Measurements from ENCODE around the gene PEAR1. TPM values are rescaled to one million over a fixed set of nuclear protein-coding genes. Genes with fewer than 3 reads are reported as not detected.

PEAR1 gene
- total RNA-seq, 4 donors from 2014 or later, result 11.2 to 21.9 (median 14.4) TPM

GRCh38 chr1:156895455-156895812 lies 1.9 kb downstream of the PEAR1 start:
- peak overlapping the region in 1 of 3 donors; percentile 6 for H3K4me3 ChIP-seq (replicated peaks in 1 of 3)
- DNase-seq, result no peak
- peaks cover 5 to 55% of the 10 kb centered on the region in 2 donors for H3K4me1 ChIP-seq
- peak overlapping the region; percentile 85 to 94 (median 86) for H3K27ac ChIP-seq
- TF ChIP-seq CTCF (IDR thresholded peaks at IDR 0.05) (no peak), POLR2A (IDR thresholded peaks at IDR 0.05) (no peak)
- intact Hi-C loops (cut with DNase I), result no loop called here
- WGBS, 2 donors, result 67 to 71% methylated on average over 4 of the region's 4 CpGs
- no peaks in the 10 kb centered on the region for H3K36me3 ChIP-seq
- H3K9me3 ChIP-seq, result no peaks in the 10 kb centered on the region
- peaks cover 3% of the 10 kb centered on the region for H3K27me3 ChIP-seq

DNA sequence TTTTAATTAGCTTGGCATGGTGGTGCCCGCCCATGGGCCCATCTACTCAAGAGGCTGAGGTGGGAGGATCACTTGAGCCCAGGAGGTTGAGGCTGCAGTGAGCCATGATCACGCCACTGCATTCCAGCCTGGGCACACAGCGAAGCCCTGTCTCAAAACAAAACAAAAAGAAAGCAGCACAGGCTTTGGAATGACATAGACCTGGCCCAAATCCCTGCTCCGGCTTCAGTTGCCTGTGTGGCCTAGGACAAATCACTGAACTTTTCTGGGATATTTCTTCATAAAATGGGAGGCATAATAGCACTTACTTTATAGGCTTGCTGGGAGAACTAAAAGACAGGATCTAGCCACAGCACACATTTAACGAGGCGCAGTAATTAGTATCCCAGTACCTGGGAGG lies 2.4 kb downstream of the PEAR1 start:
- no peak for TF ChIP-seq CTCF (IDR thresholded peaks at IDR 0.05)
- no peak for TF ChIP-seq POLR2A (IDR thresholded peaks at IDR 0.05)
- H3K36me3 ChIP-seq, result no peaks in the 10 kb centered on the region
- peak overlapping the region in 1 of 3 donors; percentile 1 for H3K4me3 ChIP-seq (replicated peaks in 1 of 3)
- no peak for DNase-seq
- H3K27ac ChIP-seq, result peak overlapping the region; percentile 85 to 94 (median 86)
- intact Hi-C loops (cut with DNase I), result no loop called here
- H3K9me3 ChIP-seq, result no peaks in the 10 kb centered on the region
- peaks cover 5 to 60% of the 10 kb centered on the region in 2 donors for H3K4me1 ChIP-seq
- 74 to 90% methylated on average over 6 of the region's 6 CpGs for WGBS, 2 donors
- H3K27me3 ChIP-seq, result peaks cover 3% of the 10 kb centered on the region

GRCh38 chr1:156896490-156897033 lies 3.0 kb downstream of the PEAR1 start:
- intact Hi-C loops (cut with DNase I), result no loop called here
- TF ChIP-seq CTCF (IDR thresholded peaks at IDR 0.05), result no peak
- TF ChIP-seq POLR2A (IDR thresholded peaks at IDR 0.05), result no peak
- Histone ChIP-seq H3K4me1 (peaks cover 5 to 66% of the 10 kb centered on the region in 2 donors), H3K36me3 (no peaks in the 10 kb centered on the region), H3K4me3 (replicated peaks in 1 of 3) (peak overlapping the region in 1 of 3 donors; percentile 1), H3K9me3 (no peaks in the 10 kb centered on the region), H3K27ac (peak overlapping the region in 2 of 3 donors; percentile 70 to 94), H3K27me3 (peaks cover 3% of the 10 kb centered on the region)
- WGBS, 2 donors, result 84 to 86% methylated on average over 9 to 14 of the region's 16 CpGs
- no peak for DNase-seq

GRCh38 chr1:156897078-156897825 lies 3.7 kb downstream of the PEAR1 start:
- no peaks in the 10 kb centered on the region for H3K9me3 ChIP-seq
- H3K27ac ChIP-seq, result peak overlapping the region in 2 of 3 donors; percentile 70 to 94
- 70 to 73% methylated on average over 11 to 13 of the region's 14 CpGs for WGBS, 2 donors
- peaks cover 3% of the 10 kb centered on the region for H3K27me3 ChIP-seq
- H3K4me3 ChIP-seq (replicated peaks in 1 of 3), result no peak overlapping the region
- intact Hi-C loops (cut with DNase I), result no loop called here
- no peaks in the 10 kb centered on the region for H3K36me3 ChIP-seq
- TF ChIP-seq CTCF (IDR thresholded peaks at IDR 0.05) (no peak), POLR2A (IDR thresholded peaks at IDR 0.05) (no peak)
- DNase-seq, result no peak
- H3K4me1 ChIP-seq, result peaks cover 5 to 70% of the 10 kb centered on the region in 2 donors

DNA sequence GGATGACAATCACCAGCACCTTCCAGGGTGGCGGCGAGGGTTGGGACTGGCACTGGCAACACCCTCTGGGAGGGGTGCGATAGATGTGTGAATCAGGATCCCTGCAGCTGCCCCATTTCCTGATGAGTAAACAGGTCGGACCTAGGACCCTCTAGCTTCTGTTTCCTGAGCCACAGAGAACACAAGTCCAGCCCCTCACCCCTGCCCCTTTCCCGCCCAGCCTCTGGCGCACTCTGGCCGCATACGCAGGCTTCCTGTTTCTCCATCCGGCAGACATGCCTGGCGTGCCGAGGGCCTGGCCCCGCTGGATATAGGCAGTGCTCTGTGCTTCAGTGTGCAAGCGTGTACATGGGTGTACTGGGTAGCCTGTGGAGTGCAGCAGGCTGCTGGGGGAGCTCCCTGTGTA lies 4.6 kb downstream of the PEAR1 start:
- WGBS, 2 donors, result 50 to 68% methylated on average over 8 to 11 of the region's 13 CpGs
- DNase-seq, result peak; percentile 32 to 37

More for the DNA sequence above, 4.6 kb downstream of the PEAR1 start:
- intact Hi-C loops (cut with DNase I), result no loop called here
- Histone ChIP-seq H3K9me3 (no peaks in the 10 kb centered on the region), H3K27me3 (no peaks in the 10 kb centered on the region), H3K4me1 (peaks cover under 1 to 70% of the 10 kb centered on the region in 2 donors), H3K27ac (peak overlapping the region; percentile 26 to 94 (median 70)), H3K36me3 (no peaks in the 10 kb centered on the region), H3K4me3 (replicated peaks in 1 of 3) (no peak overlapping the region)
- TF ChIP-seq CTCF (IDR thresholded peaks at IDR 0.05) (no peak), POLR2A (IDR thresholded peaks at IDR 0.05) (no peak)

All from thyroid gland (tissue), 4 donors.